HepG2 (cell line): ENCODE results near the gene ESRRB. TPM values are rescaled to one million over a fixed set of nuclear protein-coding genes. Genes with fewer than 3 reads are reported as not detected.

Experiments
- ATAC-seq: fragments of 200-7000 bp; cut with Tn5 transposase; 3 replicates; pipeline ENCODE4 v1.9.1; 2020; ENCODE audit warnings: mild to moderate bottlenecking, moderate library complexity
- BruUV-seq: library from RNA; stranded (reverse); fragments of 400-500 nt; replicated peaks from 2 replicates; lab custom pipeline; 2021; lab: Mats Ljungman, UMichigan
- CTCF ChIA-PET: fragments of 300-600 bp; formaldehyde crosslinking; extraction: SDS; loops from one replicate; lab custom pipeline; 2021; ENCODE audit warnings: low total read pairs, inconsistent platforms, low intra/inter-chr PET ratio; lab: Yijun Ruan, JAX
- POLR2A ChIA-PET: fragments of 350-600 bp; sonication (Branson Sonifier 250); formaldehyde crosslinking; loops from one replicate; lab custom pipeline; 2020; ENCODE audit warnings: antibody characterized with exemption, inconsistent platforms; lab: Yijun Ruan, JAX
- DNase-seq: peaks from one replicate; pipeline ENCODE4 v3.0.0-alpha.2; 2015; ENCODE audit warnings: low spot score
- FAIRE-seq: peaks from 3 replicates; lab custom pipeline; 2011; peaks lifted over from hg19 to GRCh38; lab: Jason Lieb, UNC
- H2AFZ ChIP-seq: one replicate; pipeline ENCODE4 v1.6.1; 2011; ENCODE audit warnings: low read length, inconsistent platforms
- H3K27ac ChIP-seq: fragments of 300-600 bp; 3 replicates; pipeline ENCODE4 v1.8.0; 2011; ENCODE audit warnings: mixed run types, mild to moderate bottlenecking, mixed read lengths, low read length, inconsistent platforms; ENCODE audit not compliant: insufficient read depth; ENCODE audit errors: extremely low read length
- H3K27me3 ChIP-seq, 2 experiments: fragments of 200-600 bp in 1 of 2; 2 replicates in 1 of 2; 3 replicates in 1 of 2; pipeline versions ENCODE4 v1.6.0 to v1.8.0; 2011; ENCODE audit warnings: low read length in 2 of 2, mild to moderate bottlenecking in 2 of 2, moderate library complexity in 2 of 2, inconsistent platforms in 1 of 2; ENCODE audit not compliant: insufficient read depth in 2 of 2, control insufficient read depth in 1 of 2
- H3K36me3 ChIP-seq, 2 experiments: fragments of 200-600 bp in 1 of 2; replicated peaks in 1 of 2; 2 replicates in 1 of 2; 3 replicates in 1 of 2; pipeline versions ENCODE4 v1.5.1 to v1.8.0; 2011; ENCODE audit warnings: low read length in 2 of 2, inconsistent platforms in 1 of 2; ENCODE audit not compliant: insufficient read depth in 2 of 2, control insufficient read depth in 1 of 2
- H3K4me1 ChIP-seq: 2 replicates; pipeline ENCODE4 v1.5.1; 2012; ENCODE audit warnings: low read length, inconsistent platforms; ENCODE audit not compliant: insufficient read depth
- H3K4me2 ChIP-seq: 2 replicates; pipeline ENCODE4 v1.6.0; 2011; ENCODE audit warnings: low read depth, low read length, inconsistent platforms
- H3K4me3 ChIP-seq, 3 experiments: fragments of 200-600 bp in 1 of 3; sonication (generic), shearing (Covaris generic) in 1 of 3; replicated peaks in 1 of 3; 2 replicates each; pipeline ENCODE4 v1.5.1; 2011 to 2016; ENCODE audit warnings: low read length in 3 of 3, inconsistent platforms in 2 of 3, low read depth in 2 of 3, mild to moderate bottlenecking in 2 of 3, control low read depth in 1 of 3, mixed read lengths in 1 of 3; ENCODE audit not compliant: insufficient read depth in 1 of 3
- H3K79me2 ChIP-seq: one replicate; pipeline ENCODE4 v1.6.1; 2011; ENCODE audit warnings: low read length, inconsistent platforms; ENCODE audit not compliant: insufficient read depth
- H3K9ac ChIP-seq: 2 replicates; pipeline ENCODE4 v1.6.0; 2011; ENCODE audit warnings: mild to moderate bottlenecking, low read depth, low read length, inconsistent platforms; ENCODE audit not compliant: insufficient read depth
- H3K9me3 ChIP-seq: 2 replicates; pipeline ENCODE4 v1.5.1; 2012; ENCODE audit warnings: mild to moderate bottlenecking, low read length
- H4K20me1 ChIP-seq: 2 replicates; pipeline ENCODE4 v1.6.0; 2011; ENCODE audit warnings: inconsistent platforms, mild to moderate bottlenecking, low read length, moderate library complexity; ENCODE audit not compliant: insufficient read depth
- BHLHE40 ChIP-seq: IDR thresholded peaks from 2 replicates; pipeline ENCODE4 v1.6.1; 2011; ENCODE audit warnings: low read length, improper control_type of control experiment
- HMGXB4 ChIP-seq, 2 experiments: sonication (generic) in 1 of 2; formaldehyde crosslinking in 1 of 2; IDR thresholded peaks; 2 replicates each; pipeline versions ENCODE4 v1.4.0 to v1.6.1; 2018 to 2020; ENCODE audit warnings: missing genetic modification reagents in 2 of 2, borderline replicate concordance in 1 of 2, low read depth in 1 of 2, mild to moderate bottlenecking in 1 of 2, missing biosample characterization in 1 of 2
- HOXA3 ChIP-seq: sonication (generic); formaldehyde crosslinking; IDR thresholded peaks from 2 replicates; pipeline ENCODE4 v1.5.0; 2020; ENCODE audit warnings: missing genetic modification reagents
- MAX ChIP-seq: IDR thresholded peaks from 2 replicates; pipeline ENCODE4 v1.6.1; 2012; ENCODE audit warnings: inconsistent platforms
- MTA1 ChIP-seq: sonication (generic); formaldehyde crosslinking; IDR thresholded peaks from 2 replicates; pipeline ENCODE4 v1.4.0; 2020; ENCODE audit warnings: missing genetic modification reagents, mild to moderate bottlenecking, borderline replicate concordance
- RBM39 ChIP-seq: fragments of 200-400 bp; formaldehyde crosslinking; IDR thresholded peaks from one replicate; pipeline ENCODE4 v1.6.1; 2018; ENCODE audit warnings: antibody characterized with exemption, mild to moderate bottlenecking, low read depth, low read length; ENCODE audit not compliant: poor library complexity, severe bottlenecking
- TFAP4 ChIP-seq: sonication (generic); IDR thresholded peaks from 2 replicates; pipeline ENCODE4 v1.6.1; 2016; ENCODE audit warnings: low read depth, borderline replicate concordance
- WIZ ChIP-seq: sonication (generic); formaldehyde crosslinking; IDR thresholded peaks from 2 replicates; pipeline ENCODE4 v1.5.1; 2020; ENCODE audit warnings: mild to moderate bottlenecking, missing genetic modification reagents
- ZBTB20 ChIP-seq: sonication (generic); formaldehyde crosslinking; IDR thresholded peaks from 2 replicates; pipeline ENCODE4 v1.8.1; 2023; ENCODE audit warnings: missing genetic modification reagents, low read depth, mild to moderate bottlenecking, borderline replicate concordance
- ZBTB25 ChIP-seq: IDR thresholded peaks from 2 replicates; pipeline ENCODE4 v1.6.1; 2018; ENCODE audit warnings: missing genetic modification reagents
- ZMYM2 ChIP-seq: sonication (generic); formaldehyde crosslinking; IDR thresholded peaks from 2 replicates; pipeline ENCODE4 v1.8.0; 2022; ENCODE audit warnings: mild to moderate bottlenecking, missing genetic modification reagents
- ZNF766 ChIP-seq: sonication (generic); formaldehyde crosslinking; IDR thresholded peaks from 2 replicates; pipeline ENCODE4 v1.5.0; 2020; ENCODE audit warnings: missing genetic modification reagents, borderline replicate concordance
- ZNF891 ChIP-seq: sonication (generic); formaldehyde crosslinking; IDR thresholded peaks from 2 replicates; pipeline ENCODE4 v1.5.0; 2020; ENCODE audit warnings: mild to moderate bottlenecking, missing genetic modification reagents
- WGBS: methylation state at CpG from one replicate; pipeline ENCODE4 v1.1.6; 2017; ENCODE audit warnings: low lambda C conversion rate; 5-methylcytosine and 5-hydroxymethylcytosine counted together
- in situ Hi-C: cut with HindIII; loops from 2 replicates; pipeline ENCODE4 v1.10.0; 2017; ENCODE audit warnings: low pct_unique_long_range_greater_than_20kb; ENCODE audit not compliant: extremely low pct_ligation_motif_present
- intact Hi-C: fragments of 100-400 bp; cut with micrococcal nuclease; formaldehyde crosslinking; loops from one replicate; pipeline ENCODE4 v1.10.0; 2022; ENCODE audit not compliant: unreplicated experiment
- polyA plus RNA-seq, 8 experiments: library from polyadenylated mRNA; depleted of rRNA in 3 of 8; stranded (reverse) in 7 of 8; unstranded in 1 of 8; fragments of >200 nt; fragmentation: Illumina TruSeq in 4 of 8; extraction: Trizol in 4 of 8; gene quantifications; 2 replicates each; pipeline versions ENCODE4 v1.2.1 to v1.2.3, GENCODE V29; 2011 to 2016; ENCODE audit warnings: low read depth in 4 of 8, missing spikeins in 1 of 8, mixed read lengths in 1 of 8; ENCODE audit not compliant: insufficient read depth in 1 of 8
- total RNA-seq, 5 experiments: library from RNA; depleted of rRNA; stranded (reverse); fragments of >200 nt; fragmentation: Illumina TruSeq; extraction: Trizol; gene quantifications; 2 replicates each; pipeline ENCODE4 v1.2.3, GENCODE V29; 2016; ENCODE audit warnings: low read depth in 1 of 5

Gene ESRRB
- total and polyA plus RNA-seq, 2 of the 13 experiments (the other 11 are each of a cell fraction or from before 2014, with no cell fraction given): 0.04 to 0.33 TPM

- TF ChIP-seq ZNF766 (CRISPR knock-in tag) (no peak), HMGXB4 (CRISPR knock-in tag; IDR thresholded peaks at IDR 0.05; ENCODE audit: borderline replicate concordance in 1 of 2, low read depth in 1 of 2) (no peak)
- FAIRE-seq (no peak), DNase-seq (no peak), ATAC-seq (no peak)
- Histone ChIP-seq H3K27ac (no peak overlapping the region), H3K4me2 (no peak overlapping the region), H2AFZ (no peak overlapping the region), H3K36me3 (no peaks in the 10 kb centered on the region), H3K4me1 (peaks cover 32% of the 10 kb centered on the region), H3K4me3 (no peak overlapping the region), H3K9me3 (no peaks in the 10 kb centered on the region), H4K20me1 (no peaks in the 10 kb centered on the region), H3K27me3 (0 out of 5 replicates have a peak, but pooled peaks cover 0 to 3% of the 10 kb centered on the region in 2 experiments), H3K79me2 (no peaks in the 10 kb centered on the region), H3K9ac (no peak overlapping the region)
- CTCF ChIA-PET: no interaction called here
- intact Hi-C loops (no loop called here), in situ Hi-C loops (loop anchor here (25.0 kb wide), 1 partner anchor 683 kb away; no protein-coding TSS in a partner anchor)
- BruUV-seq: no TSS peak
- 18% methylated on average over 2 of the region's 8 CpGs for WGBS
- POLR2A ChIA-PET: no interaction called here
These were observed 19.2 kb downstream of the ESRRB start for GRCh38 chr14:76395161-76395560.

- 0% methylated on average over 5 of the region's 19 CpGs for WGBS
- Histone ChIP-seq H3K4me1 (peaks cover 32% of the 10 kb centered on the region), H3K4me3 (peak overlapping the region; percentile 32 to 63 (median 47); a peak in 5 of 6 replicates), H3K4me2 (peak overlapping the region; percentile 91), H3K27ac (no peak overlapping the region), H3K27me3 (0 out of 5 replicates have a peak, but pooled peaks cover 0 to 3% of the 10 kb centered on the region in 2 experiments), H4K20me1 (no peaks in the 10 kb centered on the region), H3K36me3 (no peaks in the 10 kb centered on the region), H3K9ac (peak overlapping the region; percentile 49), H3K79me2 (no peaks in the 10 kb centered on the region), H3K9me3 (no peaks in the 10 kb centered on the region), H2AFZ (peak overlapping the region; percentile 56)
- ATAC-seq (peak; percentile 85), FAIRE-seq (no peak), DNase-seq (peak; percentile 85)
- intact Hi-C loops: no loop called here
- POLR2A ChIA-PET: no interaction called here
- BruUV-seq: no TSS peak
- CTCF ChIA-PET: no interaction called here
- in situ Hi-C loops: loop anchor here (25.0 kb wide), 1 partner anchor 684 kb away; no protein-coding TSS in a partner anchor
- TF ChIP-seq ZMYM2 (CRISPR knock-in tag) (peak; percentile 25; the same call in 1 of the 2 replicates), HOXA3 (CRISPR knock-in tag) (peak; percentile 49; the same call in 1 of the 2 replicates), WIZ (0 out of 2 replicates have a peak, but pooled peaks have one; percentile 39), MAX (no peak), RBM39 (no peak), ZBTB20 (CRISPR knock-in tag) (no peak), BHLHE40 (peak; percentile 54; the same call in 1 of the 2 replicates), ZNF891 (CRISPR knock-in tag) (0 out of 2 replicates have a peak, but pooled peaks have one; percentile 19), ZBTB25 (CRISPR knock-in tag) (peak; percentile 36; the same call in 1 of the 2 replicates), TFAP4 (peak; percentile 30; the same call in 1 of the 2 replicates), MTA1 (0 out of 2 replicates have a peak, but pooled peaks have one; percentile 17)
These were observed 20.8 kb downstream of the ESRRB start for GRCh38 chr14:76396714-76397187.
